Caco-2 (cell line): ENCODE data around the gene SCNN1A. TPM values are rescaled to one million over a fixed set of nuclear protein-coding genes. Genes with fewer than 3 reads are reported as not detected.
A peak's percentile ranks its signal among the peaks of the same experiment; 100 is the strongest.

ENCODE experiments used
- BruUV-seq: library from RNA; stranded (reverse); fragments of 400-500 nt; replicated peaks from 2 replicates; lab custom pipeline; 2021; lab: Mats Ljungman, UMichigan
- CTCF ChIA-PET: fragments of 300-600 bp; sonication (Branson Sonifier 250); formaldehyde crosslinking; loops from one replicate; lab custom pipeline; 2022; ENCODE audit warnings: antibody characterized with exemption; lab: Charles Lee
- POLR2A ChIA-PET: fragments of 300-600 bp; sonication (Branson Sonifier 250); formaldehyde crosslinking; loops from one replicate; lab custom pipeline; 2022; ENCODE audit warnings: antibody characterized with exemption; lab: Charles Lee
- DNase-seq, 2 experiments: peaks; one replicate each; pipeline versions ENCODE4 v3.0.0 to v3.0.0-alpha.2; 2020 to 2022
- H3K27me3 ChIP-seq: replicated peaks from 2 replicates; pipeline ENCODE4 v1.6.0; 2011; ENCODE audit warnings: low read length; ENCODE audit not compliant: control insufficient read depth, insufficient read depth
- H3K36me3 ChIP-seq: 2 replicates; pipeline ENCODE4 v1.5.1; 2011; ENCODE audit warnings: low read length; ENCODE audit not compliant: control insufficient read depth, insufficient read depth
- H3K4me1 ChIP-seq: fragments of 250-450 bp; sonication (Bioruptor Pico); 2 replicates; pipeline ENCODE4 v1.5.1; 2020; ENCODE audit warnings: mild to moderate bottlenecking
- H3K4me3 ChIP-seq: 2 replicates; pipeline ENCODE4 v1.5.1; 2011; ENCODE audit warnings: low read depth, mild to moderate bottlenecking, control low read depth, low read length
- H3K9me3 ChIP-seq: fragments of 250-450 bp; sonication (Bioruptor Pico); 2 replicates; pipeline ENCODE4 v1.5.1; 2020; ENCODE audit warnings: mild to moderate bottlenecking, moderate library complexity
- H3K27ac Mint-ChIP-seq: one replicate; pipeline ENCODE4 v1.8.0; 2022; ENCODE audit warnings: mixed read lengths; ENCODE audit not compliant: unreplicated experiment
- H3K27me3 Mint-ChIP-seq: one replicate; pipeline ENCODE4 v1.8.0; 2022; ENCODE audit warnings: mixed read lengths; ENCODE audit not compliant: insufficient read depth, unreplicated experiment
- H3K36me3 Mint-ChIP-seq: one replicate; pipeline ENCODE4 v1.8.0; 2022; ENCODE audit warnings: mild to moderate bottlenecking, mixed read lengths; ENCODE audit not compliant: insufficient read depth, unreplicated experiment
- H3K4me1 Mint-ChIP-seq: one replicate; pipeline ENCODE4 v1.8.0; 2022; ENCODE audit warnings: low read depth, mixed read lengths; ENCODE audit not compliant: unreplicated experiment
- H3K4me3 Mint-ChIP-seq: one replicate; pipeline ENCODE4 v1.8.0; 2022; ENCODE audit warnings: mild to moderate bottlenecking, moderate library complexity, mixed read lengths; ENCODE audit not compliant: unreplicated experiment
- H3K9me3 Mint-ChIP-seq: one replicate; pipeline ENCODE4 v1.8.0; 2022; ENCODE audit warnings: mixed read lengths; ENCODE audit not compliant: unreplicated experiment
- intact Hi-C: fragments of 100-400 bp; cut with micrococcal nuclease; formaldehyde crosslinking; loops from one replicate; pipeline ENCODE4 v1.10.0; 2022; ENCODE audit not compliant: unreplicated experiment
- total RNA-seq: library from RNA; stranded (reverse); gene quantifications from 2 replicates; pipeline ENCODE4 v1.2.3, GENCODE V29; 2022
- TF ChIP-seq, protein P1 (sequence below), 2 experiments: fragments of 200-600 bp in 1 of 2; IDR thresholded peaks; 1 replicate in 1 of 2; 2 replicates in 1 of 2; pipeline versions ENCODE4 v1.5.1 to v1.8.0; 2011 to 2022; ENCODE audit warnings: antibody characterized with exemption in 1 of 2, control low read depth in 1 of 2, inconsistent platforms in 1 of 2, low read depth in 1 of 2, low read length in 1 of 2, mild to moderate bottlenecking in 1 of 2, moderate library complexity in 1 of 2; ENCODE audit not compliant: insufficient read depth in 1 of 2, severe bottlenecking in 1 of 2, unreplicated experiment in 1 of 2

The SCNN1A gene
- total RNA-seq, 1 experiment from 2014 or later: 52.6 TPM

GRCh38 chr12:6380141-6381121 lies 5.1 kb upstream of the SCNN1A start:
- no peak overlapping the region for H3K27ac Mint-ChIP-seq
- H3K4me1 Mint-ChIP-seq: peaks cover 34% of the 10 kb centered on the region
- DNase-seq: no peak
- no peak overlapping the region for H3K4me3 Mint-ChIP-seq
- ChIA-PET POLR2A (interaction anchor here (0.5 kb wide), 1 partner anchor 154 kb away, joined by 3 read pairs; the partner anchor contains the start of gene GAPDH), CTCF (interaction anchor here (0.7 kb wide), 1 partner anchor 10 kb away, joined by 4 read pairs; no protein-coding TSS in a partner anchor)
- H3K36me3 Mint-ChIP-seq: peaks cover 22% of the 10 kb centered on the region
- Histone ChIP-seq H3K36me3 (no peaks in the 10 kb centered on the region), H3K4me3 (no peak overlapping the region), H3K4me1 (peaks cover 53% of the 10 kb centered on the region), H3K9me3 (no peaks in the 10 kb centered on the region), H3K27me3 (no peaks in the 10 kb centered on the region)
- no peaks in the 10 kb centered on the region for H3K9me3 Mint-ChIP-seq
- no peaks in the 10 kb centered on the region for H3K27me3 Mint-ChIP-seq
- no TSS peak for BruUV-seq
- TF ChIP-seq, protein P1, sequence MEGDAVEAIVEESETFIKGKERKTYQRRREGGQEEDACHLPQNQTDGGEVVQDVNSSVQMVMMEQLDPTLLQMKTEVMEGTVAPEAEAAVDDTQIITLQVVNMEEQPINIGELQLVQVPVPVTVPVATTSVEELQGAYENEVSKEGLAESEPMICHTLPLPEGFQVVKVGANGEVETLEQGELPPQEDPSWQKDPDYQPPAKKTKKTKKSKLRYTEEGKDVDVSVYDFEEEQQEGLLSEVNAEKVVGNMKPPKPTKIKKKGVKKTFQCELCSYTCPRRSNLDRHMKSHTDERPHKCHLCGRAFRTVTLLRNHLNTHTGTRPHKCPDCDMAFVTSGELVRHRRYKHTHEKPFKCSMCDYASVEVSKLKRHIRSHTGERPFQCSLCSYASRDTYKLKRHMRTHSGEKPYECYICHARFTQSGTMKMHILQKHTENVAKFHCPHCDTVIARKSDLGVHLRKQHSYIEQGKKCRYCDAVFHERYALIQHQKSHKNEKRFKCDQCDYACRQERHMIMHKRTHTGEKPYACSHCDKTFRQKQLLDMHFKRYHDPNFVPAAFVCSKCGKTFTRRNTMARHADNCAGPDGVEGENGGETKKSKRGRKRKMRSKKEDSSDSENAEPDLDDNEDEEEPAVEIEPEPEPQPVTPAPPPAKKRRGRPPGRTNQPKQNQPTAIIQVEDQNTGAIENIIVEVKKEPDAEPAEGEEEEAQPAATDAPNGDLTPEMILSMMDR (IDR thresholded peaks at IDR 0.05; ENCODE audit: insufficient read depth in 1 of 2, low read depth in 1 of 2, low read length in 1 of 2, severe bottlenecking in 1 of 2, unreplicated experiment in 1 of 2): no peak
- intact Hi-C loops: no loop called here

DNA sequence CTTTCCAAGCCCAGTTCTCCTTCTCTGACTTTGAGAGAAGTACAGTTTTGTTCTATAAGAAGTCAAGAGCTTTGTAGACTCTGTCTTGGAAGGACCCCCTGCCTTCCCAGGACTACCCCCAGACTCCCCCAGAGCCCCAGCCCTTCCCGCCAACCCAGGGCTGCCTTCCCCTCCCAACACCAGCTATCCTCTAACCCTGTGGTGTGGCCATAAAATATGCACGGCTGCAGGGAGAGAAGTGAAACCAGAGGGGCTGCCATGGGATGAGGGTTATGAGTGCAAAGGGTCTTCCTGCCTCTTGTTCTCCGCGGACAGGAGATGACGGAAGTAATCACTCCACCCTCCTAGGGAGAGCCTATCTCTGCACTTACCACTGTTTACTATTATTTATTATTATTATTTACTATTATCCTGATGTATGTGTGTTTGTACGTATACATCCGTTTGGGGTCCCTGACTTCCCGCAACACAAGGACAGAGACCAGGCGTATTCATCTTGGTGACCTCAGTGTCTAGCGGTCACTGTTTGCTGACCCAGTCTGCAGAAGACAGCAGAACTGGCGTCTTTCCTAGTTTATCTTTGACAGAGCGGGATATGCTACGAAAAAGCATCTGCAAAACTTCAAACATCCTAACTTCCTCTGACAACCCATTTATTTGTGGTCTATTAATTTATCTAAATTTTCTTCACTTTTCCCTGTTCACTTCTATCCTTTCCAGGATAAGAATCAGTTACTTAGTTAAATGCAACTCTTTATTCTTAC lies 3.5 kb upstream of the SCNN1A start:
- no TSS peak for BruUV-seq
- Mint-ChIP-seq H3K9me3 (no peaks in the 10 kb centered on the region), H3K4me3 (no peak overlapping the region), H3K27ac (no peak overlapping the region), H3K36me3 (peaks cover 9% of the 10 kb centered on the region), H3K4me1 (peaks cover 38% of the 10 kb centered on the region), H3K27me3 (no peaks in the 10 kb centered on the region)
- Histone ChIP-seq H3K4me3 (no peak overlapping the region), H3K36me3 (no peaks in the 10 kb centered on the region), H3K9me3 (no peaks in the 10 kb centered on the region), H3K4me1 (peaks cover 60% of the 10 kb centered on the region), H3K27me3 (no peaks in the 10 kb centered on the region)
- ChIA-PET POLR2A (no interaction called here), CTCF (no interaction called here)
- TF ChIP-seq, protein P1 (IDR thresholded peaks at IDR 0.05; ENCODE audit: insufficient read depth in 1 of 2, low read depth in 1 of 2, low read length in 1 of 2, severe bottlenecking in 1 of 2, unreplicated experiment in 1 of 2): no peak
- intact Hi-C loops: loop anchor here (10.0 kb wide), 1 partner anchor 304 kb away; no protein-coding TSS in a partner anchor
- peak in 1 of 2 experiments; percentile 18 for DNase-seq

- no TSS peak for BruUV-seq
- H3K27ac Mint-ChIP-seq: peak overlapping the region; percentile 94
- Histone ChIP-seq H3K9me3 (no peaks in the 10 kb centered on the region), H3K4me3 (no peak overlapping the region), H3K4me1 (peaks cover 63% of the 10 kb centered on the region), H3K36me3 (no peaks in the 10 kb centered on the region), H3K27me3 (no peaks in the 10 kb centered on the region)
- H3K27me3 Mint-ChIP-seq: no peaks in the 10 kb centered on the region
- intact Hi-C loops: loop anchor here (2.0 to 10.0 kb wide), 2 partner anchors 67 to 303 kb away; partner anchors contain the start of gene PLEKHG6
- POLR2A ChIA-PET: interaction anchor here (0.6 to 2.0 kb wide), 3 partner anchors 41 to 368 kb away, joined by 3 to 9 read pairs (median 3); no protein-coding TSS in a partner anchor
- peaks cover 41% of the 10 kb centered on the region for H3K4me1 Mint-ChIP-seq
- no peak for DNase-seq
- peaks cover 8% of the 10 kb centered on the region for H3K36me3 Mint-ChIP-seq
- CTCF ChIA-PET: interaction anchor here (0.6 to 1.4 kb wide), 5 partner anchors 22 to 160 kb away, joined by 3 to 6 read pairs (median 3); partner anchors contain the start of gene TNFRSF1A
- TF ChIP-seq, protein P1 (IDR thresholded peaks at IDR 0.05; ENCODE audit: insufficient read depth in 1 of 2, low read depth in 1 of 2, low read length in 1 of 2, severe bottlenecking in 1 of 2, unreplicated experiment in 1 of 2): no peak
- no peaks in the 10 kb centered on the region for H3K9me3 Mint-ChIP-seq
- no peak overlapping the region for H3K4me3 Mint-ChIP-seq
Observed at GRCh38 chr12:6377667-6377994, 2.3 kb upstream of the SCNN1A start.
